CD4-positive, alpha-beta T cell (primary cell): ENCODE results near the gene FOXN1. TPM values are rescaled to one million over a fixed set of nuclear protein-coding genes. Genes with fewer than 3 reads are reported as not detected.

ENCODE experiments used
- ATAC-seq: fragments of 200-7000 bp; cut with Tn5 transposase; one replicate; pipeline ENCODE4 v1.10.0; 2022; ENCODE audit warnings: mild to moderate bottlenecking; ENCODE audit not compliant: poor library complexity
- CTCF ChIA-PET: fragments of 350-600 bp; sonication (Branson Sonifier 250); formaldehyde crosslinking; loops from one replicate; lab custom pipeline; 2021; ENCODE audit warnings: antibody characterized with exemption, inconsistent platforms; lab: Charles Lee
- POLR2A ChIA-PET: fragments of 350-600 bp; sonication (Branson Sonifier 250); formaldehyde crosslinking; loops from one replicate; lab custom pipeline; 2021; ENCODE audit warnings: antibody characterized with exemption, inconsistent platforms; lab: Charles Lee
- DNase-seq, 14 experiments: peaks; one replicate each; pipeline ENCODE4 v3.0.0-alpha.2; 2013 to 2020; ENCODE audit warnings: mixed read lengths in 2 of 14
- H3K27ac ChIP-seq, 2 donors: one replicate each; pipeline versions ENCODE4 v1.5.1 to v1.7.0; 2013; ENCODE audit warnings: low read length in 2 of 2, low read depth in 1 of 2, mild to moderate bottlenecking in 1 of 2
- H3K27me3 ChIP-seq, 2 experiments: 1 replicate in 1 of 2; 2 replicates in 1 of 2; pipeline versions ENCODE4 v1.6.1 to v1.7.0; 2013; ENCODE audit warnings: low read length in 2 of 2, control low read depth in 1 of 2, mild to moderate bottlenecking in 1 of 2, moderate library complexity in 1 of 2; ENCODE audit not compliant: insufficient read depth in 2 of 2, control insufficient read depth in 1 of 2
- H3K36me3 ChIP-seq: one replicate; pipeline ENCODE4 v1.6.1; 2013; ENCODE audit warnings: low read length, control low read depth; ENCODE audit not compliant: insufficient read depth
- H3K4me1 ChIP-seq: one replicate; pipeline ENCODE4 v1.6.1; 2013; ENCODE audit warnings: low read length, control low read depth; ENCODE audit not compliant: insufficient read depth
- H3K4me3 ChIP-seq: one replicate; pipeline ENCODE4 v1.5.1; 2013; ENCODE audit warnings: mild to moderate bottlenecking, low read length, moderate library complexity
- H3K9me3 ChIP-seq, 2 experiments: 1 replicate in 1 of 2; 2 replicates in 1 of 2; pipeline versions ENCODE4 v1.6.1 to v1.7.0; 2013; ENCODE audit warnings: low read length in 2 of 2, mild to moderate bottlenecking in 2 of 2, control low read depth in 1 of 2, moderate library complexity in 1 of 2; ENCODE audit not compliant: control insufficient read depth in 1 of 2, insufficient read depth in 1 of 2
- H3K27ac Mint-ChIP-seq: one replicate; pipeline ENCODE4 v1.8.0; 2020; ENCODE audit warnings: mixed read lengths
- H3K27me3 Mint-ChIP-seq: one replicate; pipeline ENCODE4 v1.8.0; 2021; ENCODE audit warnings: mixed read lengths
- H3K36me3 Mint-ChIP-seq: one replicate; pipeline ENCODE4 v1.8.0; 2021; ENCODE audit warnings: low read depth, mixed read lengths
- H3K4me1 Mint-ChIP-seq: one replicate; pipeline ENCODE4 v1.8.0; 2021; ENCODE audit warnings: low read depth, mixed read lengths
- H3K4me3 Mint-ChIP-seq: one replicate; pipeline ENCODE4 v1.8.0; 2020; ENCODE audit warnings: mild to moderate bottlenecking, mixed read lengths
- H3K9me3 Mint-ChIP-seq: one replicate; pipeline ENCODE4 v1.8.0; 2020; ENCODE audit warnings: mixed read lengths
- intact Hi-C, 2 experiments: fragments of 100-400 bp; cut with DNase I in 1 of 2; cut with micrococcal nuclease in 1 of 2; formaldehyde crosslinking; loops; one replicate each; pipeline versions ENCODE4 v1.15.1 to v1.9.0; 2023 to 2025; cut with DNase I, micrococcal nuclease
- total RNA-seq, 174 experiments: library from RNA in 2 of 174; stranded (reverse) in 2 of 174; gene quantifications; one replicate each; pipeline ENCODE4 v1.2.3 and lab custom pipeline; 2021 to 2026
- TF ChIP-seq, protein P1 (sequence below): fragments of 200-600 bp; IDR thresholded peaks from one replicate; pipeline ENCODE4 v1.8.0; 2022; ENCODE audit warnings: antibody characterized with exemption, mild to moderate bottlenecking

The FOXN1 gene
- total RNA-seq, 2 experiments from 2014 or later: not detected

GRCh38 chr17:28492352-28493310, 13.5 kb upstream of the FOXN1 start:
- intact Hi-C loops: no loop called here
- no peaks in the 10 kb centered on the region for H3K9me3 ChIP-seq
- peaks cover 0 to 6% of the 10 kb centered on the region in 2 experiments for H3K27me3 ChIP-seq
- ATAC-seq (no peak), DNase-seq (no peak)
- Mint-ChIP-seq H3K4me3 (no peak overlapping the region), H3K27ac (no peak overlapping the region), H3K9me3 (no peaks in the 10 kb centered on the region), H3K27me3 (no peaks in the 10 kb centered on the region), H3K36me3 (no peaks in the 10 kb centered on the region), H3K4me1 (no peaks in the 10 kb centered on the region)
- H3K4me3 ChIP-seq: no peak overlapping the region
- TF ChIP-seq, protein P1, sequence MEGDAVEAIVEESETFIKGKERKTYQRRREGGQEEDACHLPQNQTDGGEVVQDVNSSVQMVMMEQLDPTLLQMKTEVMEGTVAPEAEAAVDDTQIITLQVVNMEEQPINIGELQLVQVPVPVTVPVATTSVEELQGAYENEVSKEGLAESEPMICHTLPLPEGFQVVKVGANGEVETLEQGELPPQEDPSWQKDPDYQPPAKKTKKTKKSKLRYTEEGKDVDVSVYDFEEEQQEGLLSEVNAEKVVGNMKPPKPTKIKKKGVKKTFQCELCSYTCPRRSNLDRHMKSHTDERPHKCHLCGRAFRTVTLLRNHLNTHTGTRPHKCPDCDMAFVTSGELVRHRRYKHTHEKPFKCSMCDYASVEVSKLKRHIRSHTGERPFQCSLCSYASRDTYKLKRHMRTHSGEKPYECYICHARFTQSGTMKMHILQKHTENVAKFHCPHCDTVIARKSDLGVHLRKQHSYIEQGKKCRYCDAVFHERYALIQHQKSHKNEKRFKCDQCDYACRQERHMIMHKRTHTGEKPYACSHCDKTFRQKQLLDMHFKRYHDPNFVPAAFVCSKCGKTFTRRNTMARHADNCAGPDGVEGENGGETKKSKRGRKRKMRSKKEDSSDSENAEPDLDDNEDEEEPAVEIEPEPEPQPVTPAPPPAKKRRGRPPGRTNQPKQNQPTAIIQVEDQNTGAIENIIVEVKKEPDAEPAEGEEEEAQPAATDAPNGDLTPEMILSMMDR: no peak
- H3K36me3 ChIP-seq: no peaks in the 10 kb centered on the region
- ChIA-PET CTCF (no interaction called here), POLR2A (no interaction called here)
- H3K27ac ChIP-seq: no peak overlapping the region
- no peaks in the 10 kb centered on the region for H3K4me1 ChIP-seq

DNA sequence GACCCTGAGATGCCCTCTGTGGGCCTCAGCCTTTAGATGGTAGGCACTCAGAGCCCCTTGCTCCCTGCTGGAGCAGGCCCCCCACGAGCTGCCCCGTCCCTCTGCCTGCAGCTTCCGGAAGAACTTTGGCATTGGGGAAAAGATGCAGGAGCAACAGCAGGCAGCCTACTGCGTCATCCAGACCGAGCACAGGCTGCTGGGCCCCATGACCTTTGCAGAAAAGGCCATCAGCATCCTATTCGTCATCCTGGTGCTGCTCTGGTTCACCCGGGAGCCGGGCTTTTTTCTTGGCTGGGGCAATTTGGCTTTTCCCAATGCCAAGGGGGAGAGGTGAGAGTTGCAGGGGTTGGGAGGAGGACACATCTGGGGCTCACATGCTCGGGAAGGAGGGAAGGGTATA, 12.7 kb upstream of the FOXN1 start:
- CTCF ChIA-PET: interaction anchor here (1.4 kb wide), 1 partner anchor 120 kb away, joined by 9 read pairs; no protein-coding TSS in a partner anchor
- intact Hi-C loops: no loop called here
- H3K36me3 Mint-ChIP-seq: no peaks in the 10 kb centered on the region

DNA sequence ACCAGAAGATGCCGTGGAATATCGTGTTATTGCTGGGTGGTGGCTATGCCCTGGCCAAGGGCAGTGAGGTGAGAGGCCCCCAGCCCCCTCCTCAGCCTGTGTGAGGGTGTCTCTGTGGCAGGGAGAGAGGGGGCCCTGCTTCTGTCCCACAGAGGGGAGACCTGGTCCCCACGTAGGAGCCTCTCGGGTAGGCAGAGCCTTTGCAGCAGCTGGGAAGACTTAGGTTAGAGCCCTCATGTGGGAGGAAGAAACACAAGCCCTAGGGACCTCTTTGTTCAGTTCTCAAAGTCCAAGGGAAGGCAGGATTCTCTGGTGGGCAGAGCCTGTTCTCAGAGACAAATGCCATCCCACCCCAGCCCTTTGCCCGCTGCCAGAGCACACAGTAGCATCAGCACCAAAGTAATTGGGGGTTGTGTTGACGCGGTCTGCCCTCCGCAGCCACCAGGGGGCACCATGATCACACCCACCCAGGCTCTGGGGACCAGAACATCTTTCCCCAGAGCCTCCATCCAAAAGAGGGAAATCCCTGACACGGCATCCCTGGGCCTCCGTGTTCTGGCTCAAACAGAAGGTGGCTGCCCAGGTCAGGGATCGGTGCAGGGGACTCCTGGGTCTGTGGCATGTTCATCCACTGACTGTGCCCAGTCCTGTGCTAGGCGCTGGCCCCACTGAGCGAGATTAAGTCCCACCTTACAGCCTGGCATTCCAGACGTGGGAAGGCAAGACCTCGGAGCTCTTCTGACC, 11.5 kb upstream of the FOXN1 start:
- Mint-ChIP-seq H3K36me3 (no peaks in the 10 kb centered on the region), H3K4me1 (no peaks in the 10 kb centered on the region), H3K9me3 (no peaks in the 10 kb centered on the region), H3K27me3 (no peaks in the 10 kb centered on the region), H3K4me3 (no peak overlapping the region), H3K27ac (no peak overlapping the region)
- Histone ChIP-seq H3K4me1 (no peaks in the 10 kb centered on the region), H3K36me3 (no peaks in the 10 kb centered on the region), H3K9me3 (no peaks in the 10 kb centered on the region), H3K4me3 (no peak overlapping the region), H3K27me3 (peaks cover 0 to 6% of the 10 kb centered on the region in 2 experiments), H3K27ac (no peak overlapping the region)
- DNase-seq (peak; percentile 65 to 87 (median 78)), ATAC-seq (peak; percentile 89)
- CTCF ChIA-PET: interaction anchor here (0.6 to 1.4 kb wide), 4 partner anchors 45 to 118 kb away, joined by 3 to 9 read pairs (median 4); no protein-coding TSS in a partner anchor
- TF ChIP-seq, protein P1: peak; percentile 82
- intact Hi-C loops: loop anchor here (1.0 to 2.0 kb wide), 4 partner anchors 46 to 119 kb away; no protein-coding TSS in a partner anchor
- POLR2A ChIA-PET: interaction anchor here (0.6 kb wide), 1 partner anchor 662 kb away, joined by 3 read pairs; no protein-coding TSS in a partner anchor

More for the DNA sequence above, 12.7 kb upstream of the FOXN1 start:
- ATAC-seq: no peak
- no peaks in the 10 kb centered on the region for H3K9me3 Mint-ChIP-seq
- Histone ChIP-seq H3K27me3 (peaks cover 0 to 6% of the 10 kb centered on the region in 2 experiments), H3K27ac (no peak overlapping the region), H3K4me3 (no peak overlapping the region), H3K4me1 (no peaks in the 10 kb centered on the region), H3K9me3 (no peaks in the 10 kb centered on the region), H3K36me3 (no peaks in the 10 kb centered on the region)
- H3K27me3 Mint-ChIP-seq: no peaks in the 10 kb centered on the region
- H3K4me3 Mint-ChIP-seq: no peak overlapping the region
- no peak for DNase-seq
- no peak overlapping the region for H3K27ac Mint-ChIP-seq
- H3K4me1 Mint-ChIP-seq: no peaks in the 10 kb centered on the region
- TF ChIP-seq, protein P1: no peak
- POLR2A ChIA-PET: no interaction called here
